Measurements from ENCODE around the gene CDC25B. TPM values are rescaled to one million over a fixed set of nuclear protein-coding genes. Genes with fewer than 3 reads are reported as not detected.

Gene CDC25B
- 10 to 100 TPM; 32.8 to 40.8 (median 34.7) TPM for total RNA-seq

DNA sequence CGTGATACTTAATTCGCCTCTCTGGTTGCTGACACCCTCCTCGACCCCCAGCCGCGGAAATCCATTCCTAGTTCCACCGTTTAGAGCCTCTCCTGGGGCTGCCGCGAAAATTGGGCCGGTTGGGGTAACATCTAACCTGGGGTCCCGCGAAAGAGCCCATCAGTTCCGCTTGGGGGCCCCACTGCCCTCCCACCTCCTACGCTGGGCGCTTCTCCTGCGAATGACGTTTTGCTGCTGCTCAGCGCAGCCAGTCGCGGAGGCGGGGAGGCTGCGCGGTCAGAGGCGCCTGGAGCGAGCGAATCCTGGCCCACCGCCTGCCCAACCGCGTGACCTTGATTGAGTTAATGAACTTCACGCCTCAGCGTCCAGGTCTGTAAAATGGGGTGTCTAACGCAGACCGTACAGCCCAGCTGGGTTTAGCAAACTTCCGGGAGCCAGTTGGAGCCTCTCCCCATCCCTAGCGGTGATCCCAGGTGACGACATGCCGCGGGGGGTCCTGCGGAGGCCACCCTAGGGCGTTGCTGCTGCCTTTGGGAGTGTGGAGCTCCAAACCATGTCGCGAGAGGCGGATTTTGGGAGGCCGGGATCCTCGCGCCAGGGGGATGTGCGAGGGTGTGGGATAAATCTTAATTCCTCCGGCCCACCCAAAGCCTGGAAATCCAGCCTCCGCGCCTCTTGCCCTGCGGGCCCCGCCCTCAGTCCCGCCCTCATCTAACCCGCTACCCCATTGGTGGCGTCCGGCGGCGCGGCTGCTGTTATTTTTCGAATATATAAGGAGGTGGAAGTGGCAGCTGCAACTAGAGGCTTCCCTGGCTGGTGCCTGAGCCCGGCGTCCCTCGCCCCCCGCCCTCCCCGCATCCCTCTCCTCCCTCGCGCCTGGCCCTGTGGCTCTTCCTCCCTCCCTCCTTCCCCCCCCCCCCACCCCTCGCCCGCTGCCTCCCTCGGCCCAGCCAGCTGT lies at the start of gene CDC25B:
Gene CDC25B, plus strand, starts transcription at position 800 of the 958 bp plus-strand sequence. CDS start 222 bp downstream, outside the sequence.
- ATAC-seq (peak; percentile 86 to 87), DNase-seq (peak; percentile 84)
- peaks cover 50% of the 10 kb centered on the region for H3K4me1 Mint-ChIP-seq (ENCODE audit: low read depth)
- H3K27me3 Mint-ChIP-seq (ENCODE audit: low read depth) = no peaks in the 10 kb centered on the region
- H3K9me3 Mint-ChIP-seq = no peaks in the 10 kb centered on the region
- H3K4me3 Mint-ChIP-seq = peak within 1 kb of the TSS; percentile 90
- peaks cover 5% of the 10 kb centered on the region for H3K36me3 Mint-ChIP-seq (ENCODE audit: insufficient read depth)

GRCh38 chr20:3747471-3747870 lies 48.6 kb upstream of the CDC25B start:
- Mint-ChIP-seq H3K4me3 (no peak overlapping the region), H3K36me3 (ENCODE audit: insufficient read depth) (no peaks in the 10 kb centered on the region), H3K9me3 (no peaks in the 10 kb centered on the region), H3K27me3 (ENCODE audit: low read depth) (peaks cover 19% of the 10 kb centered on the region), H3K4me1 (ENCODE audit: low read depth) (peaks cover 17% of the 10 kb centered on the region)
- ATAC-seq = no peak
- no peak for DNase-seq

- H3K9me3 Mint-ChIP-seq = no peaks in the 10 kb centered on the region
- DNase-seq (no peak), ATAC-seq (no peak)
- no peak overlapping the region for H3K4me3 Mint-ChIP-seq
- H3K27me3 Mint-ChIP-seq (ENCODE audit: low read depth) = peaks cover 19% of the 10 kb centered on the region
- H3K36me3 Mint-ChIP-seq (ENCODE audit: insufficient read depth) = no peaks in the 10 kb centered on the region
- H3K4me1 Mint-ChIP-seq (ENCODE audit: low read depth) = peaks cover 21% of the 10 kb centered on the region
Observed at GRCh38 chr20:3748073-3748472, 48.0 kb upstream of the CDC25B start.

GRCh38 chr20:3749087-3749688 lies 46.9 kb upstream of the CDC25B start:
- DNase-seq (no peak), ATAC-seq (no peak)
- Mint-ChIP-seq H3K4me3 (no peak overlapping the region), H3K4me1 (ENCODE audit: low read depth) (peaks cover 21% of the 10 kb centered on the region), H3K27me3 (ENCODE audit: low read depth) (peaks cover 19% of the 10 kb centered on the region), H3K9me3 (no peaks in the 10 kb centered on the region), H3K36me3 (ENCODE audit: insufficient read depth) (no peaks in the 10 kb centered on the region)

DNA sequence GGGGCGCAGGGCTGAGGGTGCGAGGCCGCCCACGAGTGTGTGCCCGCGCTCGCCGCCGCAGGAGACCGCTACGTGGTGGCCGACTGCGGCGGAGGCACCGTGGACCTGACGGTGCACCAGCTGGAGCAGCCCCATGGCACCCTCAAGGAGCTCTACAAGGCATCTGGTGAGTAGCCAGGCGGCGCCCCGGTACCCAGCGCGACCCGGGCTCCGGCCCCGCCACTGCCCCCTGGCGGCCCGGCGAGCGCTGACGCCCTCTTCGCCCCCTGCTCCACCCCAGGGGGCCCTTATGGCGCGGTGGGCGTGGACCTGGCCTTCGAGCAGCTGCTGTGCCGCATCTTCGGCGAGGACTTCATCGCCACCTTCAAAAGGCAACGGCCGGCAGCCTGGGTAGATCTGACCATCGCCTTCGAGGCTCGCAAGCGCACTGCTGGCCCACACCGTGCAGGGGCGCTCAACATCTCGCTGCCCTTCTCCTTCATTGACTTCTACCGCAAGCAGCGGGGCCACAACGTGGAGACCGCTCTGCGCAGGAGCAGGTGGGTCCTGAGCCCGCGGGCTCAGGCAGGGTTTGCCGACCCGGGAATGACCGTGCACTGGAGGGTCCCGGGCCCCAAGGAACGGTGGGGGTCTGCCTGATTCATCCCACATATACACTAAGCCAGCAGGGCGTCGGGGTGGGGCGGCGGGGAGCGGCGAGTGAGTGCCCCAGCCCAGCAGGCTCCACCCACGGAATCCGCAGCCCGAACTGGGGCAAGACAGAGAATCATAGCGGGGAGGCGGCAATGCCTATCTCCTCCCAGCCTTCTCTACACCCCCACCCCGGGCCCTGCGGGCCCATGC lies 46.2 kb upstream of the CDC25B start:
- Mint-ChIP-seq H3K4me1 (ENCODE audit: low read depth) (peaks cover 13% of the 10 kb centered on the region), H3K27me3 (ENCODE audit: low read depth) (peaks cover 14% of the 10 kb centered on the region), H3K36me3 (ENCODE audit: insufficient read depth) (no peaks in the 10 kb centered on the region), H3K4me3 (no peak overlapping the region), H3K9me3 (no peaks in the 10 kb centered on the region)
- DNase-seq = no peak
- ATAC-seq = peak; percentile 33 to 41

- H3K4me1 Mint-ChIP-seq (ENCODE audit: low read depth) = peaks cover 11% of the 10 kb centered on the region
- no peak for ATAC-seq
- no peaks in the 10 kb centered on the region for H3K36me3 Mint-ChIP-seq (ENCODE audit: insufficient read depth)
- H3K9me3 Mint-ChIP-seq = no peaks in the 10 kb centered on the region
- DNase-seq = no peak
- H3K27me3 Mint-ChIP-seq (ENCODE audit: low read depth) = peaks cover 9% of the 10 kb centered on the region
- no peak overlapping the region for H3K4me3 Mint-ChIP-seq
Observed at GRCh38 chr20:3751305-3751674, 44.8 kb upstream of the CDC25B start.

- DNase-seq (peak; percentile 26), ATAC-seq (peak; percentile 57)
- H3K4me1 Mint-ChIP-seq (ENCODE audit: low read depth) = peaks cover 11% of the 10 kb centered on the region
- H3K27me3 Mint-ChIP-seq (ENCODE audit: low read depth) = peaks cover 4% of the 10 kb centered on the region
- H3K4me3 Mint-ChIP-seq = peak overlapping the region; percentile 65
- no peaks in the 10 kb centered on the region for H3K36me3 Mint-ChIP-seq (ENCODE audit: insufficient read depth)
- no peaks in the 10 kb centered on the region for H3K9me3 Mint-ChIP-seq
Observed at GRCh38 chr20:3751675-3752385, 44.3 kb upstream of the CDC25B start.

DNA sequence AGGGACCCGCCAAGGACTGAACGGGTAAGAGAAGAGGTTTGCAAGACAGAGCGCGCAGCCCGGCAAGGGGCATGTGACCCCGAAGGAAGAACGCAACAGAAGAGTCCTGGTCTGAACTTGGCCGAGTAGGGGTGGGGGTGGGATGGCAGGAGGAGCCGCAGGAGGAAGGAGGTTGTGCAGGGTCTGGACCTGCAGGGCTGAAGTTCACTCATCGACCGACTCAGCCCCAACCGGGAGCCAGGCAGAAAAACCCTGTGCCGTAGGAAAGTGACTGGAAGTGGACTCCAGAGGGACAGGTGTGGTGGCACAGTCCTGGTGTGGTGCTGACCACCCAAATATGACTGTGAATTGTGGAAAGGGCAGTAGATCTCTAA lies 43.7 kb upstream of the CDC25B start:
- Mint-ChIP-seq H3K27me3 (ENCODE audit: low read depth) (peaks cover under 1% of the 10 kb centered on the region), H3K4me3 (peak overlapping the region; percentile 65), H3K4me1 (ENCODE audit: low read depth) (peaks cover 11% of the 10 kb centered on the region), H3K36me3 (ENCODE audit: insufficient read depth) (peaks cover 1% of the 10 kb centered on the region), H3K9me3 (no peaks in the 10 kb centered on the region)
- no peak for DNase-seq
- ATAC-seq = no peak

- Mint-ChIP-seq H3K36me3 (ENCODE audit: insufficient read depth) (peaks cover 3% of the 10 kb centered on the region), H3K4me3 (no peak overlapping the region), H3K4me1 (ENCODE audit: low read depth) (peaks cover 11% of the 10 kb centered on the region), H3K9me3 (no peaks in the 10 kb centered on the region), H3K27me3 (ENCODE audit: low read depth) (no peaks in the 10 kb centered on the region)
- peak; percentile 50 for DNase-seq
- ATAC-seq = peak; percentile 47 to 55
Observed at GRCh38 chr20:3753098-3753497, 43.0 kb upstream of the CDC25B start.

DNA sequence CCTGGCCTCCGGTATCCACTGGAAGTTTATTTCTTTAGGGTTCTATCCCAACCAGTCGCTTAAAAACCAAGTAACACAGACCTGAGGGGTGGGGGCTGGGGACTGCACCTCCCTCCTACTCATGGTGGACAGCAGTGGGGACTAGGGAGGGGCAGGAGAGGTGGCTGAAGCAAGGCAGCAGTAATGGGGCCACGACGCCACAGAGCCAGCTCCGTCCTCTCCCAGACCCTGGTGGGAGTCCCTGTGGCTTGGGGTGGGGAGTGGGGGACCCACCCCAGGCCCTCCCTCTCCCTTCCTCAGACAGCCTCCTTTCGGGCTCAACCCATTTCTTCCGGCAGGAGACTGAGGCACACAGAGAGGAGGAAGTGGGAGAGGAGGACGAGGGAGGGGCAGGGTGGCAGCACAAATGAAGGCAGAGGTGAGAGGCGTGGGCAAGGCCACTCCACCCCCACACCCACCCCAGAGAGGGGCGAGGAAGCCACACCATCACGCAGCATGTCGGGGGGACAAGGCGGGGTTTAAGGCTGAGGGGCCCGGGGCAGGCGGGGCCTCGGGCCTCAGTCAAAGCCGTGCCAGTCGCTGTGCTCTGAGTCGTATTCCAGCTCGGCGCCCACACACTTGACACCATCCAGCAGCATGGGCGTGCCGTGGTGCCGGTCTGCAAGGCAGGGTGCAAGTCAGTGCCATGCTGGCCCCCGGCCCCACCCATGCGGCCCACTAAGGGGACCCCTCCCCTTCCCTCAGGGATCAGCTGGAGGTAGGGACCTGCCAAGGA lies 42.4 kb upstream of the CDC25B start:
- Mint-ChIP-seq H3K27me3 (ENCODE audit: low read depth) (no peaks in the 10 kb centered on the region), H3K4me1 (ENCODE audit: low read depth) (peaks cover 11% of the 10 kb centered on the region), H3K4me3 (no peak overlapping the region), H3K36me3 (ENCODE audit: insufficient read depth) (peaks cover 7% of the 10 kb centered on the region), H3K9me3 (no peaks in the 10 kb centered on the region)
- ATAC-seq (no peak), DNase-seq (no peak)

GRCh38 chr20:3754276-3754630 lies 41.9 kb upstream of the CDC25B start:
- DNase-seq = no peak
- H3K27me3 Mint-ChIP-seq (ENCODE audit: low read depth) = no peaks in the 10 kb centered on the region
- ATAC-seq = no peak
- no peaks in the 10 kb centered on the region for H3K9me3 Mint-ChIP-seq
- peaks cover 11% of the 10 kb centered on the region for H3K4me1 Mint-ChIP-seq (ENCODE audit: low read depth)
- H3K36me3 Mint-ChIP-seq (ENCODE audit: insufficient read depth) = peaks cover 7% of the 10 kb centered on the region
- H3K4me3 Mint-ChIP-seq = peak overlapping the region; percentile 24

DNA sequence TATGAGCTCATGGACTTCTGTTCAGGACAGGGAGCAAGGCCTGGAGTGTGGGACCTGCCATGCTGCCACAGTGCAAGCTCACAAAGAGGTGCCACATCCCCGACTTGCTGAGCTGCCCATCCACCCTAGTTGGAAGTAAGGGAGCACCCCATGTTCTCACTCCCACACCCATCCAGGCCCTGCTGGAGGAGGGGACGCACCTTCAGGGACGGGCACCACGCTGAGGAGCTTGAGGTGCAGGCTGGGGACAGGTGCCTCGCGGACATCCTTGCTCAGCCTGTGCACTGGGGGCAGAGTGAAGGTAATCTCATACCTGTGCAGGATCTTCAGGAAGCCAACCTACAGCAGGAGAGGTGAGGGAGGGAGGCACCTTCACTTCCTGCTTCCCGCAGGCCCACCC lies 40.8 kb upstream of the CDC25B start:
- Mint-ChIP-seq H3K27me3 (ENCODE audit: low read depth) (no peaks in the 10 kb centered on the region), H3K4me1 (ENCODE audit: low read depth) (peaks cover 11% of the 10 kb centered on the region), H3K4me3 (no peak overlapping the region), H3K36me3 (ENCODE audit: insufficient read depth) (peaks cover 7% of the 10 kb centered on the region), H3K9me3 (no peaks in the 10 kb centered on the region)
- no peak for DNase-seq
- ATAC-seq = no peak

GRCh38 chr20:3755814-3756480 lies 40.2 kb upstream of the CDC25B start:
- peaks cover 10% of the 10 kb centered on the region for H3K4me1 Mint-ChIP-seq (ENCODE audit: low read depth)
- no peaks in the 10 kb centered on the region for H3K27me3 Mint-ChIP-seq (ENCODE audit: low read depth)
- DNase-seq (no peak), ATAC-seq (no peak)
- H3K4me3 Mint-ChIP-seq = no peak overlapping the region
- peaks cover 7% of the 10 kb centered on the region for H3K36me3 Mint-ChIP-seq (ENCODE audit: insufficient read depth)
- H3K9me3 Mint-ChIP-seq = no peaks in the 10 kb centered on the region

All from activated T-cell treated with anti-CD3 and anti-CD28 coated beads, Interleukin-2, amount 50 U/mL, for 4 hours (primary cell).